ENCODE data around the gene CIT. TPM values are rescaled to one million over a fixed set of nuclear protein-coding genes. Genes with fewer than 3 reads are reported as not detected.

CIT gene
- total and polyA plus RNA-seq, 9 of the 15 experiments (the other 6 are each of a cell fraction or from before 2014, with no cell fraction given): 1.1 to 46.7 (median 21.3) TPM

DNA sequence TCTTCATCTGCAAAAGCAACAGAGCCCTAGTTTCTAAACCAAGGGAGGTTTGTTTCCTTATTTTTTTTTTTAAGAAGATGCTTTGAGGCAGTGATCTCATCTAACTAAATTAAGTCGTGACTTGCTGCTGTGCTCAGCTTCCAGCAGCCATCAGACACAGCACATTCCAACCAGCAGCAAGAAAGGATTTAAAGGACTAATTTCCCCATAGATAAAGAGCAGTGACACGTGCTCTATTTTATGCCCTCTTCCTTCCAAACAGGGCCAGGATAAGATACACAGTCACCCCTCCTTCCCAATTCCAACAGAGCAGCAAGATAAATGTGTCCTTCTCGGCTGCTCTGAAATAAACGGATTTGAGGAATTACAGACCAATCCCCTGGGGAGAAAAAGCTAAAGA is 127.5 kb downstream of the CIT start:
- intact Hi-C loops (cut with micrococcal nuclease): no loop called here
- WGBS (ENCODE audit: insufficient coverage, low coverage, missing lambda C conversion rate): 56% methylated on average over 4 of the region's 4 CpGs
- in situ Hi-C loops (cut with MboI): no loop called here
- BruUV-seq (replicated peaks): no TSS peak
- peaks cover 2% of the 10 kb centered on the region; the same call in 1 of the 2 replicates for H3K9me3 ChIP-seq (replicated peaks; ENCODE audit: control insufficient read depth, insufficient read depth, low read depth, low read length)
- POLR2A ChIA-PET: interaction anchor here (1.1 kb wide), 1 partner anchor 10 kb away, joined by 4 read pairs; no protein-coding TSS in a partner anchor
- no peak overlapping the region for H3K27ac ChIP-seq (ENCODE audit: extremely low read depth, low read depth, low read length)
- H3K9me1 ChIP-seq (ENCODE audit: control insufficient read depth, insufficient read depth, low read length): no peaks in the 10 kb centered on the region
- no peak overlapping the region for H2AFZ ChIP-seq (ENCODE audit: low read depth, low read length)
- H3K36me3 ChIP-seq (ENCODE audit: control insufficient read depth, insufficient read depth, low read length): peaks cover 70% of the 10 kb centered on the region
- no peak for FAIRE-seq
- no peak overlapping the region for H3K9ac ChIP-seq (ENCODE audit: insufficient read depth in 1 of 2, low read depth in 2 of 2, low read length in 2 of 2)
- no peak overlapping the region for H3K4me3 ChIP-seq
- H3K4me1 ChIP-seq (replicated peaks in 1 of 2; ENCODE audit: control insufficient read depth in 2 of 2, insufficient read depth in 2 of 2, low read length in 2 of 2): peaks cover 0 to 3% of the 10 kb centered on the region in 2 experiments; a peak in 1 of 5 replicates
- no peaks in the 10 kb centered on the region for H3K27me3 ChIP-seq (ENCODE audit: control insufficient read depth in 2 of 2, insufficient read depth in 2 of 2, low read length in 2 of 2)
- no peak for ATAC-seq
- CTCF ChIA-PET (ENCODE audit: low intra/inter-chr PET ratio): no interaction called here
- no peak for TF ChIP-seq THRAP3 (IDR thresholded peaks at IDR 0.05; ENCODE audit: borderline replicate concordance)
- TF ChIP-seq KDM5B (IDR thresholded peaks at IDR 0.05; ENCODE audit: insufficient replicate concordance, low read depth, low read length): no peak
- no peak for TF ChIP-seq CHCHD3 (CRISPR knock-in tag; IDR thresholded peaks at IDR 0.05)
- TF ChIP-seq ZNF217 (CRISPR knock-in tag; IDR thresholded peaks at IDR 0.05): no peak
- TF ChIP-seq, protein P1, sequence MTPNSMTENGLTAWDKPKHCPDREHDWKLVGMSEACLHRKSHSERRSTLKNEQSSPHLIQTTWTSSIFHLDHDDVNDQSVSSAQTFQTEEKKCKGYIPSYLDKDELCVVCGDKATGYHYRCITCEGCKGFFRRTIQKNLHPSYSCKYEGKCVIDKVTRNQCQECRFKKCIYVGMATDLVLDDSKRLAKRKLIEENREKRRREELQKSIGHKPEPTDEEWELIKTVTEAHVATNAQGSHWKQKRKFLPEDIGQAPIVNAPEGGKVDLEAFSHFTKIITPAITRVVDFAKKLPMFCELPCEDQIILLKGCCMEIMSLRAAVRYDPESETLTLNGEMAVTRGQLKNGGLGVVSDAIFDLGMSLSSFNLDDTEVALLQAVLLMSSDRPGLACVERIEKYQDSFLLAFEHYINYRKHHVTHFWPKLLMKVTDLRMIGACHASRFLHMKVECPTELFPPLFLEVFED (CRISPR knock-in tag; conservative IDR thresholded peaks at IDR 0.05): no peak
- TF ChIP-seq CREB1 (IDR thresholded peaks at IDR 0.05): no peak
- TF ChIP-seq CREB1 (CRISPR knock-in tag; IDR thresholded peaks at IDR 0.05): no peak
- TF ChIP-seq, protein P2, sequence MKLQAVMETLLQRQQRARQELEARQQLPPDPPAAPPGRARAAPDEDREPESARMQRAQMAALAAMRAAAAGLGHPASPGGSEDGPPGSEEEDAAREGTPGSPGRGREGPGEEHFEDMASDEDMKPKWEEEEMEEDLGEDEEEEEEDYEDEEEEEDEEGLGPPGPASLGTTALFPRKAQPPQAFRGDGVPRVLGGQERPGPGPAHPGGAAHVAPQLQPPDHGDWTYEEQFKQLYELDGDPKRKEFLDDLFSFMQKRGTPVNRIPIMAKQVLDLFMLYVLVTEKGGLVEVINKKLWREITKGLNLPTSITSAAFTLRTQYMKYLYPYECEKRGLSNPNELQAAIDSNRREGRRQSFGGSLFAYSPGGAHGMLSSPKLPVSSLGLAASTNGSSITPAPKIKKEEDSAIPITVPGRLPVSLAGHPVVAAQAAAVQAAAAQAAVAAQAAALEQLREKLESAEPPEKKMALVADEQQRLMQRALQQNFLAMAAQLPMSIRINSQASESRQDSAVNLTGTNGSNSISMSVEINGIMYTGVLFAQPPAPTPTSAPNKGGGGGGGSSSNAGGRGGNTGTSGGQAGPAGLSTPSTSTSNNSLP (IDR thresholded peaks at IDR 0.05; ENCODE audit: borderline replicate concordance, low read depth, low read length): no peak
- TF ChIP-seq ZNF3 (CRISPR knock-in tag; IDR thresholded peaks at IDR 0.05): no peak
- no peak for TF ChIP-seq HNRNPK (IDR thresholded peaks at IDR 0.05; ENCODE audit: low read depth, low read length, poor library complexity, severe bottlenecking)
- H3K4me2 ChIP-seq (ENCODE audit: insufficient read depth, low read length): no peak overlapping the region
- H4K20me1 ChIP-seq (replicated peaks; ENCODE audit: control insufficient read depth, insufficient read depth, low read length): no peaks in the 10 kb centered on the region; the same call in 1 of the 2 replicates
- no peaks in the 10 kb centered on the region for H3K79me2 ChIP-seq (ENCODE audit: control insufficient read depth, insufficient read depth, low read length)
- DNase-seq (ENCODE audit: extremely low read depth in 1 of 4, low spot score in 3 of 4): no peak

Data from K562 (cell line).